Measurements from ENCODE around the gene RPL36AL. TPM values are rescaled to one million over a fixed set of nuclear protein-coding genes. Genes with fewer than 3 reads are reported as not detected.
A peak's percentile ranks its signal among the peaks of the same experiment; 100 is the strongest.
"Not testable (repeated sequence)": the region's sequence is repeated elsewhere in the genome, so short reads cannot be mapped to it uniquely, and the experiment has no call there.

RPL36AL gene
- total RNA-seq, 2 donors from 2014 or later: 217 to 225 TPM

DNA sequence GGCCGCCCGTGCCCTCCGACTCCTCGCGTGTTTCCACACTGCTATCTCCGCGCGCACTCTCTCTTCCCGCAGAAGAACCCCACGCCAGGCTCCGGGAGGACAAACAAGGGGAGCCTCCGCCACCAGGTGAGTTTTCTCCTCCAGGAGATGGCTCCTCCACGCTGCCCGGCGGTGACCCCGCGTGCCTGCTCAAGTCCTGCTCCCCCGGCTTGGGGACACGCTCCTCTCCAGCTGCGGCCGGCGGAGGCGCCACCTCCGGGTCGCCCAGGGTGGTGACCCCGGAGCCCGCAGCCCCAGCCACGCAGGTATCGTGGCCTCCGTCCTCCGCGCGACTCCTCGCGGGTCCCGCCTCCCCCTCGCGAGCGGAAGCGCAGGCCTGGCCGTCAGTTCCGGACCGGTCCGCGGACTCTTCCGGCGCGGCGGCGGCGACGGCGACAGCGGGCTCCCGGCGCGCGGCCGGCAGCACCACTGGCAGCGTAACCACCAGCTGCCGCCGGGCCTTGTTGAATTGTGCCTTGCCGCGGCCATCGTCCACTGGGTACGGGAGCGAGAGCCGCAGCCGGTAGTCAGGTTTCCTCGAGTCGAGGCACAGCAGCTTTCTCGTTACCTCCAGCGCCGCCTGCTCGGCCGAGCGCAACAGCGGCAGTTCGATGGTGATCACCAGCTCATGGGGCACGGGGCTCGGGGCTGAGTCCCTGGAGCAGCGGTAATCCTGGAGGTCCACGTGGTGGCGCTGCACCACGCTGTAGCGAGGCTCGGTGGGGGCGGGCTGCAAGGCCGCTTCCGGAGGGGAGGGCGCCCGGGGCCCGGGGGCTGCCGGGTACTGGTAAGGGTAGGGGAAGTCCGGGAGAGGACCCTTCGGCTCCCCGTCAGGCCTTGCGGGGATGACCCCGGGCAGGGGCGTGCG lies 13.5 kb upstream of the RPL36AL start:
- DNase-seq (peak; percentile 96), ATAC-seq (replicated peaks in 1 of 2) (peak; percentile 86 to 88)
- no peaks in the 10 kb centered on the region for H3K9me3 Mint-ChIP-seq
- no peaks in the 10 kb centered on the region for H3K27me3 Mint-ChIP-seq (ENCODE audit: low read depth)
- peaks cover 65% of the 10 kb centered on the region for H3K4me1 Mint-ChIP-seq (ENCODE audit: low read depth)
- peaks cover 13 to 25% of the 10 kb centered on the region in 2 donors for H3K36me3 Mint-ChIP-seq (ENCODE audit: insufficient read depth in 2 of 2)
- peak overlapping the region; percentile 98 to 99 for H3K4me3 Mint-ChIP-seq
- H3K27ac Mint-ChIP-seq: peak overlapping the region; percentile 93

DNA sequence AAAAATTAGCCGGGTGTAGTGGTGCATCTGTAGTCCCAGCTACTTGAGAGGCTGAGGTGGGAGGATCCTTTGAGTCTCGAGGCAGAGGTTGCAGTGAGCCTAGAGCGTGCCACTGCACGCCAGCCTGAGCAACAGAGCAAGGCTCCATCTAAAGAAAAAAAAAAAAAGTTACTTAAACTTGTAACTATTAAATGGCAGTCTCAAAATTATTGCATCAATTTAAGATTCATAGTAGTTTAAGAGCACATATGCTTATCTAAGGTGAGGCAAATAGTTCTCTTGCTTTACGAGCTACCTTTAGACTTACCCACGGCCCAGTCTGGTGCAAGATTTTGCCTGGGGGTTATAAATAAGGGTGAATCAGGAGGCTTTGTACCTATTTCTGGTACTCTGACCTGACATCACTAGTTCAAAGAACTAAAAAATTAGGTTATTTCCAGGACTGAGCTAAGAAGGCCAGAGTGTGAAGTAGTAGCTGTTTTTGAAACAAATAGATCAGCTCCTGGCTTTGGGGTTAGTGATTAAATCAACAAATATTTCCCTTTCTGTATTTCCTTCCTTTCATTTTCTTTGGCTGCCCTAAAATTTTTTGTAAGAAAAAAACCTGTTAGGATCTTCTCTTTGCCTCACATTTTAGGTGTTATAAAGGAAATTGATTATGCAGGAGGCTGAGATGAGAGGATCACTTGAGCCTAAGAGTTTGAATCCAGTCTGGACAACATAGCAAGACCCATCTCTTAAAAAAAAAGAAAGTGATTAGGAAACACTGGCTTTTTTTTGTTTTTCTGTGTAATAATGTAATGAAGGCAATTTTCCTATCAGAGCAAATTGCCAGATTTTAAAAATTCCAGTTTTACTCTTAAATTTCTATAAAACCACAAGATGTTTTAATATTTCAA lies 3.8 kb upstream of the RPL36AL start:
- peaks cover 8 to 25% of the 10 kb centered on the region in 2 donors for H3K36me3 Mint-ChIP-seq (ENCODE audit: insufficient read depth in 2 of 2)
- peak in 1 of 2 donors; percentile 6 for ATAC-seq (replicated peaks in 1 of 2)
- H3K27me3 Mint-ChIP-seq (ENCODE audit: low read depth): no peaks in the 10 kb centered on the region
- no peaks in the 10 kb centered on the region for H3K9me3 Mint-ChIP-seq
- DNase-seq: peak in 1 of 2 donors; percentile 16
- peak overlapping the region; percentile 95 for H3K27ac Mint-ChIP-seq
- peak overlapping the region; percentile 96 to 98 for H3K4me3 Mint-ChIP-seq
- H3K4me1 Mint-ChIP-seq (ENCODE audit: low read depth): peaks cover 54% of the 10 kb centered on the region

- H3K4me3 Mint-ChIP-seq: peak overlapping the region; percentile 96 to 98
- H3K9me3 Mint-ChIP-seq: no peaks in the 10 kb centered on the region
- H3K36me3 Mint-ChIP-seq (ENCODE audit: insufficient read depth in 2 of 2): peaks cover 11 to 33% of the 10 kb centered on the region in 2 donors
- peaks cover 56% of the 10 kb centered on the region for H3K4me1 Mint-ChIP-seq (ENCODE audit: low read depth)
- no peak for DNase-seq
- peak overlapping the region; percentile 95 for H3K27ac Mint-ChIP-seq
- no peak for ATAC-seq (replicated peaks in 1 of 2)
- no peaks in the 10 kb centered on the region for H3K27me3 Mint-ChIP-seq (ENCODE audit: low read depth)
Observed at GRCh38 chr14:49623387-49623786, 3.0 kb upstream of the RPL36AL start.

GRCh38 chr14:49622022-49622607 lies 1.7 kb upstream of the RPL36AL start:
- Mint-ChIP-seq H3K4me1 (ENCODE audit: low read depth) (peaks cover 62% of the 10 kb centered on the region), H3K27me3 (ENCODE audit: low read depth) (no peaks in the 10 kb centered on the region), H3K27ac (peak overlapping the region; percentile 95), H3K36me3 (ENCODE audit: insufficient read depth in 2 of 2) (peaks cover 13 to 40% of the 10 kb centered on the region in 2 donors), H3K4me3 (peak overlapping the region; percentile 96 to 98), H3K9me3 (no peaks in the 10 kb centered on the region)
- ATAC-seq (replicated peaks in 1 of 2) (no peak), DNase-seq (no peak)

GRCh38 chr14:49621114-49621881 lies 872 bp upstream of the RPL36AL start:
- Mint-ChIP-seq H3K9me3 (no peaks in the 10 kb centered on the region), H3K36me3 (ENCODE audit: insufficient read depth in 2 of 2) (peaks cover 13 to 36% of the 10 kb centered on the region in 2 donors), H3K27ac (peak overlapping the region; percentile 95), H3K4me3 (peak overlapping the region; percentile 96 to 98), H3K27me3 (ENCODE audit: low read depth) (no peaks in the 10 kb centered on the region), H3K4me1 (ENCODE audit: low read depth) (peaks cover 59% of the 10 kb centered on the region)
- ATAC-seq (replicated peaks in 1 of 2): peak in 1 of 2 donors; percentile 19
- DNase-seq: peak; percentile 64 to 69

DNA sequence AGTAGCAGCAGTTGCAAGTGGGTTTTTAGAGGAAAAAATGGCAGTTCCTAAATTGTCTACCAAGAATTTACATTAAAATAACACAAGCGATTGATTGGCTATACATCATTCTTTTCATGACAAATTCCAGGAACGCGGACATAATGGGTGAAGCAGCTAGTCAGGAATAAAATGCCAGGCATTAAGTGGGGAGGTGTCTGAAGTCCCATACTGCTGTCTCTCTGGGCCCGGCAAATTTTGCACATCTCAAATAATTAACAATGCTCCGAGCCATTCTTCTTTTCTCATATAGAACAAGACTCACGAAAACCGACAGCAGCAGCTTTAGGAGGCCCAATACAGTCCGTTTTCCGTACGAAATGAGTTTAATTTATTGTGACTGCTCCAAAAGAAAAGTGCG lies 696 bp downstream of the RPL36AL start:
- Mint-ChIP-seq H3K27ac (peak overlapping the region; percentile 99), H3K4me3 (peak overlapping the region; percentile 96 to 98), H3K4me1 (ENCODE audit: low read depth) (peaks cover 49% of the 10 kb centered on the region), H3K9me3 (no peaks in the 10 kb centered on the region), H3K36me3 (ENCODE audit: insufficient read depth in 2 of 2) (peaks cover 12 to 33% of the 10 kb centered on the region in 2 donors), H3K27me3 (ENCODE audit: low read depth) (no peaks in the 10 kb centered on the region)
- ATAC-seq (replicated peaks in 1 of 2) (no peak), DNase-seq (no peak)

- not testable (repeated sequence) for DNase-seq; H3K27me3 Mint-ChIP-seq (ENCODE audit: low read depth); H3K9me3 Mint-ChIP-seq; ATAC-seq (replicated peaks in 1 of 2)
- Mint-ChIP-seq H3K36me3 (ENCODE audit: insufficient read depth in 2 of 2) (peaks cover 12 to 33% of the 10 kb centered on the region in 2 donors), H3K27ac (peak overlapping the region; percentile 99), H3K4me1 (ENCODE audit: low read depth) (peaks cover 46% of the 10 kb centered on the region), H3K4me3 (peak overlapping the region; percentile 96 to 98)
Observed at GRCh38 chr14:49619273-49619672, 1.2 kb downstream of the RPL36AL start.

- Mint-ChIP-seq H3K27me3 (ENCODE audit: low read depth) (no peaks in the 10 kb centered on the region), H3K27ac (peak overlapping the region; percentile 99), H3K4me3 (peak overlapping the region; percentile 2 to 98), H3K36me3 (ENCODE audit: insufficient read depth in 2 of 2) (peaks cover 12 to 33% of the 10 kb centered on the region in 2 donors), H3K9me3 (no peaks in the 10 kb centered on the region), H3K4me1 (ENCODE audit: low read depth) (peaks cover 39% of the 10 kb centered on the region)
- ATAC-seq (replicated peaks in 1 of 2) (no peak), DNase-seq (no peak)
Observed at GRCh38 chr14:49617852-49618519, 2.4 kb downstream of the RPL36AL start.

GRCh38 chr14:49615776-49616175 lies 4.7 kb downstream of the RPL36AL start:
- DNase-seq: no peak
- Mint-ChIP-seq H3K4me1 (ENCODE audit: low read depth) (peaks cover 33% of the 10 kb centered on the region), H3K27me3 (ENCODE audit: low read depth) (no peaks in the 10 kb centered on the region), H3K9me3 (no peaks in the 10 kb centered on the region), H3K27ac (no peak overlapping the region), H3K4me3 (no peak overlapping the region), H3K36me3 (ENCODE audit: insufficient read depth in 2 of 2) (peaks cover 7 to 20% of the 10 kb centered on the region in 2 donors)
- no peak for ATAC-seq (replicated peaks in 1 of 2)

- H3K27ac Mint-ChIP-seq: no peak overlapping the region
- no peak for DNase-seq
- peaks cover 6 to 17% of the 10 kb centered on the region in 2 donors for H3K36me3 Mint-ChIP-seq (ENCODE audit: insufficient read depth in 2 of 2)
- H3K4me3 Mint-ChIP-seq: no peak overlapping the region
- no peaks in the 10 kb centered on the region for H3K27me3 Mint-ChIP-seq (ENCODE audit: low read depth)
- peaks cover 32% of the 10 kb centered on the region for H3K4me1 Mint-ChIP-seq (ENCODE audit: low read depth)
- no peaks in the 10 kb centered on the region for H3K9me3 Mint-ChIP-seq
- ATAC-seq (replicated peaks in 1 of 2): no peak
Observed at GRCh38 chr14:49614196-49614595, 6.2 kb downstream of the RPL36AL start.

DNA sequence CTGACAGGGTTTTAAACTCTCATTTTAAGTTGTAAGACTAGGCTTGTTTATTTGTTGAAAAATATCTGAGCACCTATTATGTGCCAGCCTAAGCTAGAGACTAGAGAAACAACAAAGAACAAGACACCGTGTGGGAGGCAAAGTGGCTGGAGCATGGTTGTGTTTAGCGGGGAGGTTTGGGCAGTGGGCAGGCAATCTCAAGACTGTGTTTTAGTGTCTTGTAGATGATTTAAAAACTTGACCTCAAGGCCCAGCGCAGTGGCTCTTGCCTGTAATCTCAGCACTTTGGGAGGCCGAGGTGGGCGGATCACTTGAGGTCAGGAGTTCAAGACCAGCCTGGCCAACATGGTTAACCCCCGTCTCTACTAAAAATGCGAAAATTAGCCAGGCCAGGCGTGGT lies 7.8 kb downstream of the RPL36AL start:
- peaks cover 17% of the 10 kb centered on the region for H3K4me1 Mint-ChIP-seq (ENCODE audit: low read depth)
- H3K27ac Mint-ChIP-seq: no peak overlapping the region
- no peak for ATAC-seq (replicated peaks in 1 of 2)
- H3K9me3 Mint-ChIP-seq: no peaks in the 10 kb centered on the region
- no peak for DNase-seq
- peaks cover 2 to 7% of the 10 kb centered on the region in 2 donors for H3K36me3 Mint-ChIP-seq (ENCODE audit: insufficient read depth in 2 of 2)
- no peak overlapping the region for H3K4me3 Mint-ChIP-seq
- H3K27me3 Mint-ChIP-seq (ENCODE audit: low read depth): no peaks in the 10 kb centered on the region

- no peak for ATAC-seq (replicated peaks in 1 of 2)
- peak overlapping the region; percentile 57 for H3K27ac Mint-ChIP-seq
- H3K4me3 Mint-ChIP-seq: no peak overlapping the region
- peaks cover 2 to 8% of the 10 kb centered on the region in 2 donors for H3K36me3 Mint-ChIP-seq (ENCODE audit: insufficient read depth in 2 of 2)
- no peak for DNase-seq
- peaks cover 13% of the 10 kb centered on the region for H3K4me1 Mint-ChIP-seq (ENCODE audit: low read depth)
- H3K27me3 Mint-ChIP-seq (ENCODE audit: low read depth): no peaks in the 10 kb centered on the region
- no peaks in the 10 kb centered on the region for H3K9me3 Mint-ChIP-seq
Observed at GRCh38 chr14:49612251-49612650, 8.2 kb downstream of the RPL36AL start.

Measured in activated T-cell treated with anti-CD3 and anti-CD28 coated beads, Interleukin-2, amount 50 U/mL, for 72 hours (primary cell).